ENCODE measurements around the gene ZNF654.
"Not testable (repeated sequence)": the region's sequence is repeated elsewhere in the genome, so short reads cannot be mapped to it uniquely, and the experiment has no call there.

Gene ZNF654

GRCh38 chr3:88058581-88059379, at the start of gene ZNF654, which contains the start of gene CGGBP1:
TSS of gene ZNF654 (plus strand) at chr3:88059255. CDS start at chr3:88059320, 65 bp downstream.
TSS of gene CGGBP1 (minus strand) at chr3:88059005. CDS start at chr3:88055976, 3,029 bp downstream.
- peak; percentile 98 for DNase-seq

GRCh38 chr3:88010810-88011209, 48.2 kb upstream of the ZNF654 start:
- DNase-seq: no peak

GRCh38 chr3:88013592-88013991, 45.5 kb upstream of the ZNF654 start:
- no peak for DNase-seq

GRCh38 chr3:88015656-88016055, 43.4 kb upstream of the ZNF654 start:
- DNase-seq: not testable (repeated sequence)

GRCh38 chr3:88019024-88019423, 40.0 kb upstream of the ZNF654 start:
- no peak for DNase-seq

GRCh38 chr3:88025001-88025552, 34.0 kb upstream of the ZNF654 start:
- no peak for DNase-seq

GRCh38 chr3:88028876-88029275, 30.2 kb upstream of the ZNF654 start:
- no peak for DNase-seq

GRCh38 chr3:88030210-88030609, 28.8 kb upstream of the ZNF654 start:
- no peak for DNase-seq

GRCh38 chr3:88031642-88032077, 27.4 kb upstream of the ZNF654 start:
- DNase-seq: no peak

- no peak for DNase-seq
These were observed 26.8 kb upstream of the ZNF654 start for GRCh38 chr3:88032245-88032644.

GRCh38 chr3:88033079-88033478, 26.0 kb upstream of the ZNF654 start:
- DNase-seq: no peak

- DNase-seq: no peak
These were observed 25.2 kb upstream of the ZNF654 start for GRCh38 chr3:88033808-88034207.

- no peak for DNase-seq
These were observed 24.4 kb upstream of the ZNF654 start for GRCh38 chr3:88034491-88035275.

GRCh38 chr3:88036221-88036620, 22.8 kb upstream of the ZNF654 start:
- DNase-seq: no peak

GRCh38 chr3:88038566-88038965, 20.5 kb upstream of the ZNF654 start:
- no peak for DNase-seq

- DNase-seq: no peak
These were observed 18.5 kb upstream of the ZNF654 start for GRCh38 chr3:88040529-88040928.

GRCh38 chr3:88041005-88041404, 18.1 kb upstream of the ZNF654 start:
- no peak for DNase-seq

GRCh38 chr3:88044411-88044810, 14.6 kb upstream of the ZNF654 start:
- no peak for DNase-seq

GRCh38 chr3:88046766-88047165, 12.3 kb upstream of the ZNF654 start:
- peak; percentile 1 for DNase-seq

- DNase-seq: no peak
These were observed 1.3 kb upstream of the ZNF654 start for GRCh38 chr3:88057630-88058305.

- DNase-seq: no peak
These were observed 812 bp upstream of the ZNF654 start for GRCh38 chr3:88058306-88058580.

- DNase-seq: peak; percentile 55
These were observed 520 bp downstream of the ZNF654 start for GRCh38 chr3:88059380-88060170.
